ENCODE results near the gene FRMPD1.
"Not testable (repeated sequence)": the region's sequence is repeated elsewhere in the genome, so short reads cannot be mapped to it uniquely, and the experiment has no call there.

DNA sequence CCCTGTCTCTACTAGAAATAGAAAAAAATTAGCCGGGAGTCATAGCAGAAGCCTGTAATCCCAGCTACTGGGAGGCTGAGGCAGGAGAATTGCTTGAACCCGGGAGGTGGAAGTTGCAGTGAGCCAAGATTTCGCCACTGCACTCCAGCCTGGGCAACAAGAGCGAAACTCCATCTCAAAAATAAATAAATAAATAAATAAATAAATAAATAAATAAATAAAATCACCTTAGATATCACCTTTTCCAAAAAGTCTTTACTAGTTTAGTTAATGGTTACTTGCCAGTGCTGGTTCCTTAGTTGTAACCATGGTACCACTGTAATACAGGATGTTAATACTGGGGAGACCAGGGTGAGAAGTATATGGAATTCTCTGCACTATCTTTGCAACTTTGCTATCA is 48.7 kb upstream of the FRMPD1 start:
- TF ChIP-seq, protein P1, sequence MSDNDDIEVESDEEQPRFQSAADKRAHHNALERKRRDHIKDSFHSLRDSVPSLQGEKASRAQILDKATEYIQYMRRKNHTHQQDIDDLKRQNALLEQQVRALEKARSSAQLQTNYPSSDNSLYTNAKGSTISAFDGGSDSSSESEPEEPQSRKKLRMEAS (IDR thresholded peaks at IDR 0.05) = not testable (repeated sequence)
- not testable (repeated sequence) for TF ChIP-seq RNF2 (IDR thresholded peaks at IDR 0.05; ENCODE audit: borderline replicate concordance, low read depth); KDM5A (IDR thresholded peaks at IDR 0.05); CHD4 (IDR thresholded peaks at IDR 0.05; ENCODE audit: borderline replicate concordance); POLR2A (IDR thresholded peaks at IDR 0.05; ENCODE audit: low read length); MYC (IDR thresholded peaks at IDR 0.05; ENCODE audit: borderline replicate concordance, low read length); SMC3 (IDR thresholded peaks at IDR 0.05); EP300 (IDR thresholded peaks at IDR 0.05); FOSL2 (IDR thresholded peaks at IDR 0.05); FOSL2 (CRISPR knock-in tag; IDR thresholded peaks at IDR 0.05); EHF (CRISPR knock-in tag; IDR thresholded peaks at IDR 0.05); RFX5 (IDR thresholded peaks at IDR 0.05)
- TF ChIP-seq, protein P2, sequence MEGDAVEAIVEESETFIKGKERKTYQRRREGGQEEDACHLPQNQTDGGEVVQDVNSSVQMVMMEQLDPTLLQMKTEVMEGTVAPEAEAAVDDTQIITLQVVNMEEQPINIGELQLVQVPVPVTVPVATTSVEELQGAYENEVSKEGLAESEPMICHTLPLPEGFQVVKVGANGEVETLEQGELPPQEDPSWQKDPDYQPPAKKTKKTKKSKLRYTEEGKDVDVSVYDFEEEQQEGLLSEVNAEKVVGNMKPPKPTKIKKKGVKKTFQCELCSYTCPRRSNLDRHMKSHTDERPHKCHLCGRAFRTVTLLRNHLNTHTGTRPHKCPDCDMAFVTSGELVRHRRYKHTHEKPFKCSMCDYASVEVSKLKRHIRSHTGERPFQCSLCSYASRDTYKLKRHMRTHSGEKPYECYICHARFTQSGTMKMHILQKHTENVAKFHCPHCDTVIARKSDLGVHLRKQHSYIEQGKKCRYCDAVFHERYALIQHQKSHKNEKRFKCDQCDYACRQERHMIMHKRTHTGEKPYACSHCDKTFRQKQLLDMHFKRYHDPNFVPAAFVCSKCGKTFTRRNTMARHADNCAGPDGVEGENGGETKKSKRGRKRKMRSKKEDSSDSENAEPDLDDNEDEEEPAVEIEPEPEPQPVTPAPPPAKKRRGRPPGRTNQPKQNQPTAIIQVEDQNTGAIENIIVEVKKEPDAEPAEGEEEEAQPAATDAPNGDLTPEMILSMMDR (IDR thresholded peaks at IDR 0.05) = not testable (repeated sequence)
- TF ChIP-seq, protein P3, sequence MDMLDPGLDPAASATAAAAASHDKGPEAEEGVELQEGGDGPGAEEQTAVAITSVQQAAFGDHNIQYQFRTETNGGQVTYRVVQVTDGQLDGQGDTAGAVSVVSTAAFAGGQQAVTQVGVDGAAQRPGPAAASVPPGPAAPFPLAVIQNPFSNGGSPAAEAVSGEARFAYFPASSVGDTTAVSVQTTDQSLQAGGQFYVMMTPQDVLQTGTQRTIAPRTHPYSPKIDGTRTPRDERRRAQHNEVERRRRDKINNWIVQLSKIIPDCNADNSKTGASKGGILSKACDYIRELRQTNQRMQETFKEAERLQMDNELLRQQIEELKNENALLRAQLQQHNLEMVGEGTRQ (IDR thresholded peaks at IDR 0.05) = not testable (repeated sequence)
- TF ChIP-seq, protein P4, sequence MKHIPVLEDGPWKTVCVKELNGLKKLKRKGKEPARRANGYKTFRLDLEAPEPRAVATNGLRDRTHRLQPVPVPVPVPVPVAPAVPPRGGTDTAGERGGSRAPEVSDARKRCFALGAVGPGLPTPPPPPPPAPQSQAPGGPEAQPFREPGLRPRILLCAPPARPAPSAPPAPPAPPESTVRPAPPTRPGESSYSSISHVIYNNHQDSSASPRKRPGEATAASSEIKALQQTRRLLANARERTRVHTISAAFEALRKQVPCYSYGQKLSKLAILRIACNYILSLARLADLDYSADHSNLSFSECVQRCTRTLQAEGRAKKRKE (CRISPR knock-in tag; IDR thresholded peaks at IDR 0.05; ENCODE audit: low read depth) = not testable (repeated sequence)
